Activated naive CD4-positive, alpha-beta T cell treated with Interleukin-2 at 50 U/mL for 16 hours (primary cell): ENCODE measurements around the gene SCAI.
"Not testable (repeated sequence)": the region's sequence is repeated elsewhere in the genome, so short reads cannot be mapped to it uniquely, and the experiment has no call there.

ENCODE experiments used
- DNase-seq: peaks from one replicate; pipeline ENCODE4 v3.0.0-alpha.2; 2020

The SCAI gene

DNA sequence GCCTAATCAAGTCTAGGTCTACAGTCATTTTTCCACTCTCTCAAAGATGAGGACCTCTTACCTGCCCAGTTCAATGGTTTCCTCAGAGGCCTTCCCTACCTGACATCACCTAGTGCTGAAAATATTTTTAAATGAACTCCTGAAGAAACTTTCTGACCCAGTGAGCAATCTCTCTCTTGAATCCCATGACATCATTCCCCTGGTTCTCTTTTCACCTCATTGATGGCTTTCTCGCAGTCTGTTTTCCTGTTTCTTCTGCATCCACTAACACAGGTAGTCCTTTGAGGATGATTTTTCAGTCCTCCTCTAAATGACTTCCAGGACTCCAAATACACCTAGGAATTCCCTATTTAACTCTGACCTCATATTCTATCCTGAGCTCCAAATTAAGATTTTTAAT, 40.3 kb downstream of the SCAI start:
- DNase-seq = no peak

DNA sequence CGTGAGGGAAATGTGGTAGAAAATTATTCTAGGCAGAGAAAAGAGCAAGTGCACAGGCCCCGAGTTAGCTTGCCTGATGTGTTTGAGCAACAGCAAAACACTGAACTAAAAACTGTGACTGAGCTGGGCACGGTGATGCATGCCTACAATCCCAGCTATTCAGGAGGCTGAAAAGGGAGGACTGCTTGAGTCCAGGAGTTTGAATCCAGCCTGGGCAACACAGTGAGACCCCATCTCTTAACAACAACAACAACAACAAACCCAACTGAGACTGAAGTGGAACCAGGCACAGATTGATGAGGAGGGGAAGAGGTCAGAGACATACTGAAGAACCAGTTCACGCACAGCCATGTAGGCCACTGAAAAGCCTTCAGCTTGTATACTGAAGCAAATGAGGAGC, 42.5 kb downstream of the SCAI start:
- DNase-seq = no peak

DNA sequence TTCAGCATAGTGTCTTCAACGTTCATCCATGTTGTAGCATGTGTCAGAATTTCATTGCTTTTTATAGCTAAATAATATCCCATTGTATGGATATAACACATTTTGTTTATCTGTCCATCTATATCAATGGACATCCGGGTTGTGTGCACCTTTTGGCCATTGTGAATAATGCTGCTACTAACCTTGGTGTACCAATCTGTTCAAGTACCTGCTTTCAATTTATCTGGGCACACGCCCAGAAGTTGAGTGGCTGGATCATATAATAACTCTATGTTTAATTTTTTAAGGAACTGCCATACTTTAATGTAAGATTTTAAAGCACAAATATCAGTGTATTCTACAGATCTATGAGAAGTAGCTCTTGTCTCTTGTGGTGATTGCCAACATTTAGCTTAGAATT, 43.5 kb downstream of the SCAI start:
- no peak for DNase-seq

DNA sequence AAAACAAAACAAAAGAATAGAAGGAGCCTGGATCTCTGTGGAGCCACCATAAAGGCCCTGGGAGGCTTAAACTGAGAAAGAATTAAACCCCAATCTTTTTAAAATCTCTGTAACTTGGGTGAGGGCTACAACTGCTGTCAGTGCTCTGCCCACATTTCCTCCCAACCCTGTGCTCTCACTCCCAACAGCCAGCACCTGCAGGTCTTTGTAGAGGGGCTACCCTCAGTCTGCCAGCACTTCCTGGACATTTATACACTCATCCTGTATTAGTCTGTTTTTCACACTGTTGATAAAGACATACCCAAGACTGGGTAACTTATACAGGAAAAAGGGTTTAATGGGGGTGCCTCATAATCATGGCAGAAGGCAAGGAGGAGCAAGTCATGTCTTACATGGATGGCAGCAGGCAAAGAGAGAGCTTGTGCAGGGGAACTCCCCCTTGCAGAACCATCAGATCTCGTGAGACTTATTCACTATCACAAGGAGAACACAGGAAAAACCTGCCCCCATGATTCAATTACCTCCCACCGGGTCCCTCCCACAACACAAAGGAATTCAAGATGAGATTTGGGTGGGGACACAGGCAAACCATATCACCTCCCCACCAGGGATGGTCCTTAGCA, 47.4 kb downstream of the SCAI start:
- no peak for DNase-seq

DNA sequence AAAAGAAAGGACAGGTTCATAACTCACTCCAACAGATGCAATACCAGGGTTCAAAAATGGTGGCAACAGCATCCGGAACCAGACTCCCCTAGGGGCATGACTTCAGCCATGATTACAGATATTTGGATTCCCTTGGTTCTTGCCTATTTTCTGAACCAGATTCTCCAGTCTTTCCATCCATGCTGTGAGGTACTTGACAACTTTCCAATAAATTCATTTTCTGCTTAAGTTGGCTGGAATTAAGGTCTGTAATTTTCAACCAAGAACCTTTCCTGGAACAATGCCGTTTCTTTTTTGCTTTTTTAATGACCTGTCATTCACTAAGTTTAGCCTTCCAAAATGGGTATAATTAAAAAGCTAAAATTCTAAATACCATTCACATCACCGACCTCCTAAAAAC, 52.2 kb downstream of the SCAI start:
- DNase-seq = no peak

DNA sequence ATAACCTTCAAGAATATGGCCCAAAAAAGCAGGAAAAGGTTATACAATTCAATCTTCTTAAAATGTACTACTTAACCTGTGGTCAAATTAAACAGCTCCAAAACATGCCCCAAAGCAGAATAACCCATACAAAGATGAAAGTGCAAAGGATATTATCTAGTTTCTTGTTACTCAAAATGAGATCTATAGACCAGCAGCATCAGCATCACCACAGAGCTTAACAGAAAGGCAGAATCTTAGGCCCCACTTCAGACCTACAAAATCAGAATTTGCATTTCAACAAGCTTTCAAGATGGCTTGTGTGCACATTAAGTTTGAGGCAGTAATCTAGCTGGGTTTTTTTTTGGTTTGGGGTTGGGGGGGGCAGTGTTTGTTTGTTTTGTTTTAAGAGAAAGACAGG, 54.0 kb downstream of the SCAI start:
- DNase-seq = no peak

DNA sequence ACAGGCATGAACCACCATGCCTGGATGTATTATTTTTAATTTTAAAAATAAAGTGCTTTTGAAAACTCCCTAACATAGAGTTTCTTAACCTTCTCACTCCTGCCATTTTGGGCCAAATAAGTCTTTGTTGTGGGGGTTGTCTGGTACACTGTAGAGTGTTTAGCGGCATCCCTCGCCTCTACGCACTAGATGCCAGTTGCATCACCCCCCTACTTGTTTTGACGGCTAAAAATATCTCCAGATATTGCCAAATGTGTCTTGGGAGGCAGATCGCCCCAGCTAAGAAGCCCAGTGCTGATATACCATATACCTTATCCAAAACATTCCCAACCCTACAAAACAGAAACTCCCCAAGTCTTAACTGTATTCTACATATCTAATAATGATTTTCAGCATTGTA, 54.6 kb downstream of the SCAI start:
- DNase-seq = no peak

DNA sequence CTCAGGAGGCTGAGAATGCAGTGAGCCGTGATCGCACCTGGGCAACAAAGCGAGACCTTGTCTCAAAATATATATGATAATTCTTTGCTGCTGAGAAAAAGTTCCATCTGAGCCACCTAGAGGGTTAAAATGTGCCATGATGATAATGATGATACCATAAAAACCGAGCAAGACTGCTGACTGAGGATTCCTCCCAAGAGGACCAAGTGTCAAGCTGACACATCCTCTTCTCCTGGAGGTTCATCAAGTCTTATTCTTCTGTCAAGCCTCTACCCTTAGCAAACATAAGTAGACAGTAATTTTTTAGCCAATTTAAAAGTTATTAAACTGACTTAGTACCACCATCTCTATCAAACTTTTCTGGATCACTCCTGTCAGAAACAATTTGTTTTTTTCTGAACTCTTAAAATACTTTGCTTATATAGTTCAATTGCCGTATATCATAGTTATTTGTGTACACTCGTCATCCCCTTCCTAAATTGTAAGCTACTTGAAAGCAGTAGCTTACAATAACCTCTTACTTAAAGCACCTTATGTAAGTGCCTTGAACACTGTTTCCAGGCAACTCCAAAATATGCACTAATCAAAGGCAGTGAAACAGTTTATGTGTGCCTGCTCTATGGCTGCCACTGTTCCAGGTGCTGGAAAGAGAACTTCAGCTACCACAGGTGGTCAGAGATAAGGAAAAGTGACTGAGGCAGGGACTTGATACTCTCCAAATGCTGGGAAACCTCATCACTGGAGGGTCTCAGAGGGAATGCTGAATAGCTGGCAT, 57.4 kb downstream of the SCAI start:
- DNase-seq = no peak

GRCh38 chr9:125082197-125082596, 61.1 kb downstream of the SCAI start:
- not testable (repeated sequence) for DNase-seq

DNA sequence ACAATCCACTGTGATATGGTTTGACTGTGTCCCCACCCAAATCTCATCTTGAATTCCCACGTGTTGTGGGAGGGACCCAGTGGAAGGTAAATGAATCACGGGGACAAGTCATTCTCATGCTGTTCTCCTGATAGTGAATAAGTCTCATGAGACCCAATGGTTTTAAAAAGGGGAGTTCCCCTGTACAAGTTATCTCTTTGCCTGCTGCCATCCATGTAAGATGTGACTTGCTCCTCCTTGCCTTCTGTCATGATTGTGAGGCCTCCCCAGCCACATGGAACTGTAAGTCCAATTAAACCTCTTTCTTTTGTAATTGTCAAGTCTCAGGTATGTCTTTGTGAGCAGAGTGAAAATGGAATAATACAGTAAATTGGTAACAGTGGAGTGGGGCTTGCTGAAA, 62.5 kb downstream of the SCAI start:
- not testable (repeated sequence) for DNase-seq

GRCh38 chr9:125079931-125080330, 63.4 kb downstream of the SCAI start:
- no peak for DNase-seq

DNA sequence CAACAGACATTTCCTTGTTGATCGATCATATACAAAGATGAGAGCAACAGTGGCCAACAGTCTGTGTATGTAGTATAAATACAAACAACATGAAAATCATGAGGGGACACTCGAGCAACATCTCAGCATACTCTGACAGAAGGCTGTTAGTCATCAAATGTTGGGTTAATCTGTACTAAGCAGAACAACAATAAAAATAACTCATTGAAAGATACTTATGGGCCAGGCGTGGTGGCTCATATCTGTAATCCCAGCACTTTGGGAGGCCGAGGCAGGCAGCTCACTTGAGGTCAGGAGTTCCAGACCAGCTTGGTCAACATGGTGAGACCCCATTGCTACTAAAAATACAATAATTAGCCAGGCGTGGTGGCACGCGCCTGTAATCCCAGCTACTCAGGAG, 67.3 kb downstream of the SCAI start:
- DNase-seq = no peak

DNA sequence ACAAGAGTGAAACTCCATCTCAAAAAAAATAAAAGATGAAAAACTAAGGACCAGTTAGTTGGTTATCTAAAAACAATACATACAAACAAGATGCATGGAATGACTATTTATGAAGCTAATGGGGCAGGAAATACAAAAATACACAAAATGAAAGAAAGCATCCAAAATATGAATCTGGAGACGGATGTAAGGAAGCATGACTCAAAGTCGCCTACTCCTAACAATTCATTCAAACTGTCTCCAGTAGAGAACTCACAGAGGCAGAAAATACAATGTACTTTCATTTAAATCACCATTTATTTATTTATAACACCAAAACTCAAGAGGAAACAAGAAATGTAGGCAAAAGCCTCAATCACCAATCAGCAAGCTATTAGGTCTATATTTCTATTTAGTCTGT, 68.4 kb downstream of the SCAI start:
- no peak for DNase-seq

DNA sequence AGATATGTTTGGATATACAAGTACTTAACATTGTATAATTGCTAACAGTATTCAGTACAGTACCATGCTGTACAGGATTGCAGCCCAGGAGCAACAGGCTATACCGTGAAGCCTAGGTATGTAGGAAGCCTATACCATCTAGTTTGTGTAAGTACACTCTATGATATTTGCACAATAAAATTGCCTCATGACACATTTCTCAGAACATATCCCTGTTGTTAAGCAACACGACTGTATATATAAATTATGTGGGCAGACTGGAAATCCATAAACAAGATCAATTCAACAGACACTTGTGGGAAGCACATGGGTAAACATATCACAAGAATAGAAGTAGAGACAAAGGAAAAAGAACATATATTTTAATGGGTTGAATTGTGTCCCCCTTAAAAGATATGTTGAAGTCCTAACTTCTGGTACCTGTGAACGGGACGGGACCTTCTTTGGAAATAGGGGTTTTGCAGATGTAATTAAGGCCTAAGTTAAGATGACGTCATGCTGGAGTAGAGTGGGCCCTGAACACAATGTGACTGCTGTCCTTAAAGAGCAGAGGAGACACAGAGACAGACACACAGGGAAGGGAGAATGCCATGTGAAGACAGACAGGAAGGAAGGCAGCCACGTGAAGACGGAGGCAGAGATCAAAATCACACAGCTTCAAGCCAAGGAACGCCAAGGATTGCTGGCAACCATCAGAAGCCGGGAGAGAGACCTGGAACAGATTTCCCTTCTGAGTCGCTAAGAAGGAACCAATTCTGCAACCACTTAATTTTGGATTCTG, 76.3 kb downstream of the SCAI start:
- no peak for DNase-seq

- DNase-seq = no peak
These were observed 81.9 kb downstream of the SCAI start for GRCh38 chr9:125061391-125061790.

GRCh38 chr9:125049212-125050049, 93.9 kb downstream of the SCAI start:
- DNase-seq = no peak

DNA sequence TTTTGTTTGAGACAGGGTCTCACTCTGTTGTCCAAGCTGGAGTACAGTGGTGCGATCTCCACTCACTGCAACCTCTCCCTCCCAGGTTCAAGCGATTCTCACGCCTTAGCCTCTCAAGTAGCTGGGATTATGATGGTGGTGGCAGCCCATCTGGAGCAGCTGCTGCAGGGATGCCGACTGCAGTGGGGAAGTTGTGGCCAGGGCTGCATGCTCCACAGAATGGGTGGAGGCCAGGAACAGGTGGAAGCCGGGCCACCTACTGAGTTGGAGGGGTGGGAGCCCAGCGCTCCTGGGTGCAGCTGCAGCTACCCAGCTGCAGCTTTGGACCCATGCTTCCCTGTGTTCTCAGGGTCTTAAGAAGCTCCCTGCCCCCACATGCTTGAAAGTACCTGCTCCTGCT, 99.7 kb downstream of the SCAI start:
- no peak for DNase-seq

- DNase-seq = no peak
These were observed 100.2 kb downstream of the SCAI start for GRCh38 chr9:125043148-125043547.

GRCh38 chr9:125038166-125038565, 105.2 kb downstream of the SCAI start:
- DNase-seq = no peak

- DNase-seq = no peak
These were observed 115.3 kb downstream of the SCAI start for GRCh38 chr9:125028041-125028440.

DNA sequence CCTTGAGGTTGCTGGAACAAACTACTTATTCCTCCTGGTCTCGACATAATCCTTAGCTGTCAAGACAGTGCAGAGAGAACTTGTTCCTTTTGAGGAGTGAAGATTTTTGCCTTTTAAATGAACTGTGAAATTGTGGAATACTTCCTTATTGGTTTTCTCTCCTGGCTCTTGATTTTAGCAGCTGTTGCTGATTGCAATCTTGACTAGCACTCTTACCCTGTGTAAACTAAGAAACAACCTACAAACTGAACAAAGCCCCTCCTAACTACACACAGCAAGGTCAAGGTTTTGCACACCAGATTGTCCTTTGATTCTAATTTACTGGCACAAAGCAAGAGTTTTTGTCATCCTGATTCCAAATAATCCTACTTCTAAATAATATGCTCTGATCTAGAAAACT, 118.4 kb downstream of the SCAI start:
- no peak for DNase-seq

DNA sequence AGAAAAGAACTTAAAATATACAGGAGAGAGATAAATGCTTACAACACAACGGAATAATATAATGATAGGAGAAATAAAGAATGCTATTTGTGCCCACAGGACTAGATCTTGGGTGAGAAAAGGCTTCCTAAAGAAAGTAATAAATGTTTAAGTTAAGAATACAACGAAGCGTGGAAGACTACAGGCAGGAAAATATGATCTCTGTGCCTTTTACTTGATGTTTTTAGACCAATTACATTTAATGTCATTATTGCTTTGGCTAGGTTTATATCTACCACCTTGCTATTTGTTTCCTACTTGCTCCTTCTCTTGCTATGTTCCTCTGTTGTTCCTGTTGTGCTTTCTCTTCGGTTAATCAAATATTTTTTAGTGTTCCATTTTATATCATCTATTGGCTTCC, 122.3 kb downstream of the SCAI start:
- no peak for DNase-seq

DNA sequence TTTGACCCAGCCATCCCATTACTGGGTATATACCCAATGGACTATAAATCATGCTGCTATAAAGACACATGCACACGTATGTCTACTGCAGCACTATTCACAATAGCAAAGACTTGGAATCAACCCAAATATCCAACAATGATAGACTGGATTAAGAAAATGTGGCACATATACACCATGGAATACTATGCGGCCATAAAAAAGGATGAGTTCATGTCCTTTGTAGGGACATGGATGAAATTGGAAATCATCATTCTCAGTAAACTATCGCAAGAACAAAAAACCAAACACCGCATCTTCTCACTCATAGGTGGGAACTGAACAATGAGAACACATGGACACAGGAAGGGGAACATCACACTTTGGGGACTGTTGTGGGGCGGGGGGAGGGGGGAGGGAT, 127.7 kb downstream of the SCAI start:
- DNase-seq = not testable (repeated sequence)
